ENCODE data around the gene ATE1. TPM values are rescaled to one million over a fixed set of nuclear protein-coding genes. Genes with fewer than 3 reads are reported as not detected.

ATE1 gene
- total RNA-seq, 4 donors from 2014 or later = 26.4 to 42.6 (median 30.1) TPM

- TF ChIP-seq CTCF (IDR thresholded peaks at IDR 0.05; ENCODE audit: low read depth) = no peak
These were observed 139.1 kb downstream of the ATE1 start for GRCh38 chr10:121788717-121789116.

DNA sequence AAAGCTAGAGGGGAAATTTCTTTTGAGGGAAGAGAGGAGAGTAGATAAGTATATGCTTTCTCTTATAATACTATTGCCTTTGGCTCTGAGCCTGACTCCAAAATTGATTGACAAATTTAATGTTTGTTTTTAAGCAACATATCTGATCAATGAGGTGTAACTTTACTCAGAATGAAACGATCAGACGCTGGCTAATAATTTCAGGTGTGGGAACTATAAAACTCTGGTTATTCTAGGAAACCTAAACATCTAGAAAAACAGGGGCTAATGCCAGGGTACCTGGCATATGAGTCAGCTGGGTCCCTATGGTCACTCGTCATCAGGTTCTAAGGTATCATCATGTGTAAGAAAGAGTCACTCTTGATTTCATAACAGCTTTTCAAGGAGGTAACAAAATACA, 139.7 kb downstream of the ATE1 start:
- no peak for TF ChIP-seq CTCF (IDR thresholded peaks at IDR 0.05; ENCODE audit: low read depth)

DNA sequence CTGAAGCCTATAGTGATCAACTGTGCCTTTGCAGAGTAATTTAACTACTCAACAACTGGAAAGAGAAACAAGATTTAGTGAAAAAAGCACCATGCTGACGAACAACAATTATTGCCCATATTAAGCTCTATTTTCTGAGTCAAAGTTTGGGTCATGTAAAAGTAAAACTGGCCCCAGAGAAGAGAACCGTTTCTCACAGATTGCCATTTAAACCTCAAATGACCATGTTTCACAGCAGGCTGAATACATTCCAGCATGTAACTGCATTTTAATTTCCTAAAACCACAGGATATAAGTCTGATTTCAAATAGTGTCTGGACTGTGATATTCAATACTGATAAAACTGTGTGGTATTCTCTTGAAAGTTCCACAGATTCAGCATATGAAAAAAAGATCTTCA, 140.7 kb downstream of the ATE1 start:
- TF ChIP-seq CTCF (IDR thresholded peaks at IDR 0.05; ENCODE audit: low read depth) = no peak

DNA sequence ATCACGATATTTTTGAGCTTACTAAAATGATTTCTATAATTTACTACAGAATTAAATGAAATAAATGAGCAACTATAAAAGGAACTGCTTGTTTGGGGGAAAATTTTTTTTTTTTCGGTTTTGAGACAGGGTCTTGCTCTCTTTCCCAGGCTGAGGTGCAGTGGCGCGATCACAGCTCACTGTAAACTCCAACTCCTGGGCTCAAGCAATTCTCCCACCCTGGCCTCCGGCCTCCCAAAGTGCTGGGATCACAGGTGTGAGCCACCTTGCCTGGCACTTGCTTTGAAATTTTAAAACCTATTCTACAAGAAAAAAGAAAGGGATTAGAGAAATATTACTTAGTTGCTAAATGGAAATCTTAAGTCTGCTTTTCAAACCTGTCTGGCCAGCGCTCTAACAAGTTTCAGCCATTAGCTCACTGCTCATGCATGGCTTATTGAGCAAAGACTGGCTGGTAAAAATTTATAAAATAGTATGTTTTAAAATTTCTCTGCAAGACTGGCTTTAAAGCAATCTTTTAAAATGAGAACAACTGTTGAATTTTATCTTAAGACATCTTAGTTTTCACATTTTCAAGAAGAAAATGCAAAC, 144.0 kb downstream of the ATE1 start:
- no peak for TF ChIP-seq CTCF (IDR thresholded peaks at IDR 0.05; ENCODE audit: low read depth)

DNA sequence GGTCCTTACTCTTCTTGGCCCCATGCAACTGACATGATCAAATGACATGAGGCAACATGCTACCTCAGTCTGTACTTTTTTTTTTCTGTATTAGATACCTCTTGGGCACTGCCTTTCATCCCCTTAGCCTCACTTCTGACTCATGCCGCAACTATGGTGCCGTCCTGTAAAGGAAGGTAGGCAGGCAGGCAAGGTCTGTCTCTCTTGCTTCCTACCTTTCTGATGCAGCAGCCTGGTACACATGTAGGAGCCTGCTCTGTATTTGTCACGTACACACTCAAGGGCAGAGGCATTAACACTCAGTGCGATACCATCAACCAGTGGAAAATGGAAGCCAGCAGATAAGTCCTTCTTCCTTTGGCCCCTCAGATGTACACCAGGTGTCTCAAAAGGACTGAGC, 146.7 kb downstream of the ATE1 start:
- no peak for TF ChIP-seq CTCF (IDR thresholded peaks at IDR 0.05; ENCODE audit: low read depth)

DNA sequence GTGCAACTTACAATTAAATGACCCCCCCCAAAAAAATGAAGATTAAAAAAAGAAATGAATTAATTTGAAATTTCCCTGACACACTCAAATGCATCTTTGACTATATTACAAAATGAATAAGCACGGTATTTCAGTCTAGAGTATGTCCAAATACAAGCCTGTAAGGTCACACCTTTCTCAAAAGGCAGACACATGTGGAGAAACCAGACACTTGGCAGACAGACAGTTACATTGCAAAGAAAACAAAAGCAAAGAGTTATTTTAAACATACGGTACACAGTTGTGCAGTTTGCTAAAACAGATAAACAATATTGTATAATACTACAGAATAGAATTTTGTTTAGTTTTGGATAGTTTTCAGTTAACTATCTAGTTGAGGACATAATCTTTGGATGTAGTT, 153.0 kb downstream of the ATE1 start:
- no peak for TF ChIP-seq CTCF (IDR thresholded peaks at IDR 0.05; ENCODE audit: low read depth)

DNA sequence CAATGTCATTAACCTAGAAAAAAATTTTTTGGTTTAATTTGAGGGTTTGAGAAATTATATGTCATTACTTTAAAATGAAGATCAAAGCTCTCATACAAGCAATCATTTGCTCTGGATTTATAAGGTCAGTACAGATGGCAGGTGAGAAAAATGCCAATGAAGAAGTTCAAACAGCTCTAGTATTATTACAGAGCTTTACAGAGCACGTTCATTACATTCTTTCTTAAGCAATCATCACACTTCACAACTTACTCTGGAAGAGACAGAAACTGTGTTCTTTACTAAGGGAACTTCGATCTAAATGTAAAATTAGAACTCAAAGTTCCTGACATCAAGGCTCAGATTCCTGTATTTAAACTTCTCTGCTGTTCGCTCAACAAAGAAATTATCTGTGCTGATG, 153.4 kb downstream of the ATE1 start:
- no peak for TF ChIP-seq CTCF (IDR thresholded peaks at IDR 0.05; ENCODE audit: low read depth)

Data from subcutaneous adipose tissue (tissue), 4 donors.